Effector memory CD8-positive, alpha-beta T cell (primary cell): ENCODE measurements around the gene JPT2.
A peak's percentile ranks its signal among the peaks of the same experiment; 100 is the strongest.

Source experiments
- ATAC-seq: fragments of 150-1000 bp; cut with Tn5 transposase; replicated peaks from 2 replicates; pipeline ENCODE4 v1.10.0; 2021; ENCODE audit warnings: mild to moderate bottlenecking, moderate library complexity
- DNase-seq, 3 experiments: peaks; one replicate each; pipeline ENCODE4 v3.0.0; 2021
- H3K27ac Mint-ChIP-seq, 2 donors: one replicate each; pipeline ENCODE4 v1.8.0; 2022; ENCODE audit warnings: mild to moderate bottlenecking in 2 of 2, mixed read lengths in 2 of 2, moderate library complexity in 2 of 2
- H3K27me3 Mint-ChIP-seq, 2 donors: one replicate each; pipeline ENCODE4 v1.8.0; 2022; ENCODE audit warnings: mixed read lengths in 2 of 2
- H3K36me3 Mint-ChIP-seq: one replicate; pipeline ENCODE4 v1.8.0; 2022; ENCODE audit warnings: mild to moderate bottlenecking, moderate library complexity, mixed read lengths; ENCODE audit not compliant: insufficient read depth
- H3K4me1 Mint-ChIP-seq, 2 donors: one replicate each; pipeline ENCODE4 v1.8.0; 2022; ENCODE audit warnings: low read depth in 2 of 2, mixed read lengths in 2 of 2
- H3K4me3 Mint-ChIP-seq, 2 donors: one replicate each; pipeline ENCODE4 v1.8.0; 2022; ENCODE audit warnings: mild to moderate bottlenecking in 2 of 2, mixed read lengths in 2 of 2, moderate library complexity in 2 of 2
- H3K9me3 Mint-ChIP-seq, 2 donors: one replicate each; pipeline ENCODE4 v1.8.0; 2022; ENCODE audit warnings: mixed read lengths in 2 of 2

JPT2 gene

GRCh38 chr16:1655909-1656807, 21.9 kb upstream of the JPT2 start:
- no peak overlapping the region for H3K4me3 Mint-ChIP-seq
- no peak for DNase-seq
- H3K9me3 Mint-ChIP-seq, result no peaks in the 10 kb centered on the region
- no peak for ATAC-seq
- peaks cover 23% of the 10 kb centered on the region for H3K36me3 Mint-ChIP-seq
- H3K27me3 Mint-ChIP-seq, result no peaks in the 10 kb centered on the region
- no peak overlapping the region for H3K27ac Mint-ChIP-seq
- H3K4me1 Mint-ChIP-seq, result peaks cover 0 to 2% of the 10 kb centered on the region in 2 donors

- H3K4me1 Mint-ChIP-seq, result peaks cover 0 to 2% of the 10 kb centered on the region in 2 donors
- ATAC-seq, result no peak
Measured at GRCh38 chr16:1656808-1657617, 21.1 kb upstream of the JPT2 start.

GRCh38 chr16:1657841-1658240, 20.2 kb upstream of the JPT2 start:
- Mint-ChIP-seq H3K4me1 (peaks cover 0 to 2% of the 10 kb centered on the region in 2 donors), H3K36me3 (peaks cover 29% of the 10 kb centered on the region), H3K27ac (peak overlapping the region in 1 of 2 donors; percentile 55), H3K27me3 (no peaks in the 10 kb centered on the region), H3K9me3 (no peaks in the 10 kb centered on the region), H3K4me3 (no peak overlapping the region)
- DNase-seq (no peak), ATAC-seq (no peak)

More at GRCh38 chr16:1656808-1657617, 21.1 kb upstream of the JPT2 start:
- Mint-ChIP-seq H3K36me3 (peaks cover 23% of the 10 kb centered on the region), H3K9me3 (no peaks in the 10 kb centered on the region), H3K27me3 (no peaks in the 10 kb centered on the region), H3K4me3 (no peak overlapping the region), H3K27ac (no peak overlapping the region)
- no peak for DNase-seq

- no peaks in the 10 kb centered on the region for H3K27me3 Mint-ChIP-seq
- peak overlapping the region in 1 of 2 donors; percentile 55 for H3K27ac Mint-ChIP-seq
- no peaks in the 10 kb centered on the region for H3K9me3 Mint-ChIP-seq
- ATAC-seq (no peak), DNase-seq (no peak)
- no peak overlapping the region for H3K4me3 Mint-ChIP-seq
- peaks cover 0 to 2% of the 10 kb centered on the region in 2 donors for H3K4me1 Mint-ChIP-seq
- peaks cover 30% of the 10 kb centered on the region for H3K36me3 Mint-ChIP-seq
Measured at GRCh38 chr16:1659031-1659430, 19.0 kb upstream of the JPT2 start.

GRCh38 chr16:1661826-1662225, 16.3 kb upstream of the JPT2 start:
- Mint-ChIP-seq H3K36me3 (peaks cover 26% of the 10 kb centered on the region), H3K9me3 (no peaks in the 10 kb centered on the region), H3K4me1 (peaks cover 0 to 2% of the 10 kb centered on the region in 2 donors), H3K27me3 (no peaks in the 10 kb centered on the region), H3K27ac (no peak overlapping the region), H3K4me3 (no peak overlapping the region)
- DNase-seq, result no peak
- no peak for ATAC-seq

- Mint-ChIP-seq H3K9me3 (no peaks in the 10 kb centered on the region), H3K36me3 (peaks cover 22% of the 10 kb centered on the region), H3K27me3 (no peaks in the 10 kb centered on the region), H3K4me3 (no peak overlapping the region), H3K4me1 (peaks cover 0 to 2% of the 10 kb centered on the region in 2 donors), H3K27ac (no peak overlapping the region)
- DNase-seq (no peak), ATAC-seq (no peak)
Measured at GRCh38 chr16:1662543-1662942, 15.5 kb upstream of the JPT2 start.

GRCh38 chr16:1665829-1666228, 12.2 kb upstream of the JPT2 start:
- no peak for DNase-seq
- Mint-ChIP-seq H3K27ac (no peak overlapping the region), H3K9me3 (no peaks in the 10 kb centered on the region), H3K36me3 (peaks cover 32% of the 10 kb centered on the region), H3K4me3 (no peak overlapping the region), H3K4me1 (no peaks in the 10 kb centered on the region), H3K27me3 (no peaks in the 10 kb centered on the region)
- ATAC-seq, result no peak

- Mint-ChIP-seq H3K27me3 (no peaks in the 10 kb centered on the region), H3K9me3 (no peaks in the 10 kb centered on the region), H3K36me3 (peaks cover 37% of the 10 kb centered on the region), H3K4me1 (no peaks in the 10 kb centered on the region), H3K4me3 (no peak overlapping the region), H3K27ac (no peak overlapping the region)
- DNase-seq (no peak), ATAC-seq (no peak)
Measured at GRCh38 chr16:1666316-1666715, 11.8 kb upstream of the JPT2 start.

- Mint-ChIP-seq H3K4me3 (no peak overlapping the region), H3K4me1 (no peaks in the 10 kb centered on the region), H3K27me3 (no peaks in the 10 kb centered on the region), H3K9me3 (no peaks in the 10 kb centered on the region), H3K27ac (peak overlapping the region in 1 of 2 donors; percentile 46), H3K36me3 (peaks cover 36% of the 10 kb centered on the region)
- no peak for ATAC-seq
- no peak for DNase-seq
Measured at GRCh38 chr16:1667271-1667670, 10.8 kb upstream of the JPT2 start.

- Mint-ChIP-seq H3K9me3 (no peaks in the 10 kb centered on the region), H3K4me1 (no peaks in the 10 kb centered on the region), H3K36me3 (peaks cover 33% of the 10 kb centered on the region), H3K4me3 (no peak overlapping the region), H3K27ac (no peak overlapping the region), H3K27me3 (no peaks in the 10 kb centered on the region)
- ATAC-seq (no peak), DNase-seq (no peak)
Measured at GRCh38 chr16:1667916-1668315, 10.2 kb upstream of the JPT2 start.

- no peak overlapping the region for H3K27ac Mint-ChIP-seq
- no peak overlapping the region for H3K4me3 Mint-ChIP-seq
- ATAC-seq (no peak), DNase-seq (no peak)
- H3K4me1 Mint-ChIP-seq, result no peaks in the 10 kb centered on the region
- no peaks in the 10 kb centered on the region for H3K9me3 Mint-ChIP-seq
- no peaks in the 10 kb centered on the region for H3K27me3 Mint-ChIP-seq
- peaks cover 28% of the 10 kb centered on the region for H3K36me3 Mint-ChIP-seq
Measured at GRCh38 chr16:1668612-1669319, 9.3 kb upstream of the JPT2 start.

- no peak overlapping the region for H3K27ac Mint-ChIP-seq
- H3K36me3 Mint-ChIP-seq, result peaks cover 26% of the 10 kb centered on the region
- ATAC-seq (no peak), DNase-seq (no peak)
- no peaks in the 10 kb centered on the region for H3K27me3 Mint-ChIP-seq
- no peaks in the 10 kb centered on the region for H3K9me3 Mint-ChIP-seq
- H3K4me1 Mint-ChIP-seq, result no peaks in the 10 kb centered on the region
- H3K4me3 Mint-ChIP-seq, result no peak overlapping the region
Measured at GRCh38 chr16:1669698-1670097, 8.4 kb upstream of the JPT2 start.

GRCh38 chr16:1670371-1670770, 7.7 kb upstream of the JPT2 start:
- Mint-ChIP-seq H3K4me1 (peaks cover 0 to 1% of the 10 kb centered on the region in 2 donors), H3K27ac (no peak overlapping the region), H3K9me3 (no peaks in the 10 kb centered on the region), H3K36me3 (peaks cover 23% of the 10 kb centered on the region), H3K4me3 (no peak overlapping the region), H3K27me3 (no peaks in the 10 kb centered on the region)
- ATAC-seq (no peak), DNase-seq (no peak)
